Vagina (tissue), 2 donors: ENCODE results near the gene SAMD10.

Experiments
- CTCF ChIP-seq, 3 experiments: fragments of 450-650 bp in 2 of 3; fragments of 200-600 bp in 1 of 3; sonication (generic) in 1 of 3; IDR thresholded peaks; one replicate each; pipeline ENCODE4 v1.5.1; 2017 to 2019; ENCODE audit warnings: antibody characterized with exemption in 3 of 3, mild to moderate bottlenecking in 2 of 3, moderate library complexity in 2 of 3
- POLR2A ChIP-seq, 2 donors: fragments of 450-650 bp; IDR thresholded peaks; one replicate each; pipeline ENCODE4 v1.6.1; 2017; ENCODE audit warnings: antibody characterized with exemption in 2 of 2, mild to moderate bottlenecking in 2 of 2, moderate library complexity in 2 of 2
- POLR2AphosphoS5 ChIP-seq, 2 donors: sonication (generic); formaldehyde crosslinking; IDR thresholded peaks; one replicate each; pipeline ENCODE4 v1.9.0; 2017; ENCODE audit warnings: antibody characterized with exemption in 2 of 2, mild to moderate bottlenecking in 2 of 2, low read depth in 1 of 2; ENCODE audit not compliant: insufficient read depth in 1 of 2

DNA sequence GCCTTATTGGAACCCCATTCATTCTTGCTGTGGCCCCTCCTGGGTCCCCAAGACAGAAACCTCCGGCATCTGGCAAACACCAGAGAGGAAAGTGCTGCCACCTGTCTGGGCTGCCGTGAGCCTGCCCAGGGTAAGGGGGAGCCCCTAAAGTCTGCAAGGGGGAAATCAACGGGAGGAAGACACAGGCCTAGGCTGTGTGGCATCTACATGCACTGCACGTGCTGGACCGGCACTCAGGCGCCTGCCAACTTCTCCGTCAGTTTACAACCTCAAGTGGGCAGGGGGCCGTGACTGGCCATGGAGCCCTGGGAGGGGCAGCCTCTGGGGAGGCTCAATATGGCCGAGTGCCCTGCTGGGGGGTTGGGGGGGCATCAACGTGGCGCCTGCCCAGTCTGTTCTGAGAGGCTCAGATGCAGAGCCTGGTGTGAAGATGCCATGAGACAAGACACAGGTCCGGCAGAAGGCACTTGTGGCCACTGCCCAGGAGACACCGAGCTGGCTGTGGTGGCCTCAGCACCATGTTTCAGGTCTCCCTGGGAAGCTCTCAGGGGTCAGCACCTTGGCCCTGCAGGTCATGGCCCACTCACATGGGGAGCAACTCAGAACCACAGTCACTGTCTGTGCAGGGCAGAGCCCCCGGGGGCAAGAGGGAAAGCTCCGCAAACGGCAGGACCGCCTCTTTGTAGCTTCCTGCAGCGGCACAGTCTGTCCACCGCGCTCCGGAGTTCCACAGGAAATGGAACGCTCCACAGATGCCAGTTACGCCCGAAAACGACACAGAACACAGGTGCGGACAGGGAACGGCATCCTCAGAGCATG, 31.6 kb downstream of the SAMD10 start:
- no peak for TF ChIP-seq CTCF (IDR thresholded peaks at IDR 0.05)
- TF ChIP-seq POLR2A (IDR thresholded peaks at IDR 0.05): no peak
- peak in 1 of 2 donors; percentile 18 for TF ChIP-seq POLR2AphosphoS5 (IDR thresholded peaks at IDR 0.05; ENCODE audit: insufficient read depth in 1 of 2, low read depth in 1 of 2)
